ENCODE results near the gene ZNF764.
"Not testable (repeated sequence)": the region's sequence is repeated elsewhere in the genome, so short reads cannot be mapped to it uniquely, and the experiment has no call there.

ZNF764 gene

DNA sequence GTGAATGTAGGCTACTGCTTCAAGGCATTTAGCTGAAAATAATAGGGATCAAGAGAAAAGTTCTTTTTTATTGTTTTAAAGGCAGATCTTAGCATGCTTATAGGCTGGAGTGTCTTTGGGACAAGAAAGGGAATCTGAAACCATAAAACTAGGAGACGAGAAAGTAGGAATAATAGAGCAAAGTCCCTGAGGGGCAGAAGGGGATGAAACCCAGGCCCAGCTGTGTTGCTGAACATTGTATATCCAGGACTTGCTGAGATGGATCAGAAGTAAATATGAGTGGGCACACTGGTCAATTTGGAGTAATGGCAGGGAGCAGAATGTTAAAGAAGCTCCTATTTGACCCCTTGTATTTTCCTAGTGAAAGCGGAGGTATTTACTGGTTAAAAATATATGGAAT is 42.8 kb upstream of the ZNF764 start:
- no peak overlapping the region for H3K4me3 ChIP-seq (ENCODE audit: insufficient read length, low read depth)

DNA sequence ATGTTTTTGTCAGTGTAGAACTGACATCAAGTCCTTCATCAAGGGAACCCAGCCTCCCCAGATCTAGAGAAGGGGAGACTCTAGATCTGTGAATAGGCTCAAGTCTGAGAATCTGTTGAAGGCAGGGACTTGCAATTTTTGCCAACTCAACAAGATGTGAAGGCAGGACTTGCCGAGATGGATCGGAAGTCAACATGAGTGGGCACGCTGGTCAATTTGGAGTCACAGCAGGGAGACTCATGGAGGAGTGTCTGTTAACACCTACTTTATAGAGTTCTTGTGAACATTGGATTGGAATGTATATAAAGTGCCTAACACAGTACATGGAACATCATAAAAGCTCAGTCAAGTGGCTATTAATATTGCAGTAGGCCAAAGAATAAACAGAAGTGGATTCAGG is 42.0 kb upstream of the ZNF764 start:
- Histone ChIP-seq H3K36me3 (ENCODE audit: insufficient read depth, insufficient read length, low read length) (peaks cover 25% of the 10 kb centered on the region), H3K27me3 (ENCODE audit: insufficient read depth, insufficient read length) (no peaks in the 10 kb centered on the region), H3K4me3 (ENCODE audit: insufficient read length, low read depth) (no peak overlapping the region), H3K9ac (ENCODE audit: insufficient read length, low read depth) (no peak overlapping the region), H3K4me1 (ENCODE audit: insufficient read depth, insufficient read length) (no peaks in the 10 kb centered on the region), H3K9me3 (ENCODE audit: insufficient read depth, low read length) (no peaks in the 10 kb centered on the region)
- DNase-seq (ENCODE audit: low read depth, low spot score) = no peak
- TF ChIP-seq SUZ12 (IDR thresholded peaks at IDR 0.05; ENCODE audit: extremely low read depth, insufficient read depth, insufficient read length) = no peak
- no peak for TF ChIP-seq YY1 (IDR thresholded peaks at IDR 0.05; ENCODE audit: insufficient read depth, insufficient read length)
- no peak for TF ChIP-seq ZNF274 (IDR thresholded peaks at IDR 0.05; ENCODE audit: low read depth, low read length)

More for the DNA sequence above, 42.8 kb upstream of the ZNF764 start:
- Histone ChIP-seq H3K9ac (ENCODE audit: insufficient read length, low read depth) (no peak overlapping the region), H3K27me3 (ENCODE audit: insufficient read depth, insufficient read length) (no peaks in the 10 kb centered on the region), H3K9me3 (ENCODE audit: insufficient read depth, low read length) (no peaks in the 10 kb centered on the region), H3K36me3 (ENCODE audit: insufficient read depth, insufficient read length, low read length) (peaks cover 30% of the 10 kb centered on the region), H3K4me1 (ENCODE audit: insufficient read depth, insufficient read length) (no peaks in the 10 kb centered on the region)
- TF ChIP-seq YY1 (IDR thresholded peaks at IDR 0.05; ENCODE audit: insufficient read depth, insufficient read length) (no peak), SUZ12 (IDR thresholded peaks at IDR 0.05; ENCODE audit: extremely low read depth, insufficient read depth, insufficient read length) (no peak), ZNF274 (IDR thresholded peaks at IDR 0.05; ENCODE audit: low read depth, low read length) (no peak)
- no peak for DNase-seq (ENCODE audit: low read depth, low spot score)

DNA sequence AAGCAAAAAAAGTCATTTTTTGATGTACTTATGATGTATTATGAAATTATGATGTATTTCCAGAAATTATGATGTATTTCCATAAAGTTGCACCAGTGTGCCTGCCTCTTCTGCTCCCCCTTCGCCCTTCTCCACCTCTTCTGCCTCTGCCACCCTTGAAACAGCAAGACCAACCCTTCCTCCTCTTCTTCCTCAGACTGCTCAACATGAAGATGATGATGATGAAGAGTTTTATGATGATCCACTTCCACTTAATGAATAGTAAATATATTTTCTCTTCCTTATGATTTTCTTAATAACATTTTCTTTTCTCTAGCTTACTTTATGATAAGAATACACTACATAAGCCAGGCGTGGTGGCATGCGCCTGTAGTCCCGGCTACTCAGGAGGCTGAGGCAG is 34.7 kb upstream of the ZNF764 start:
- no peak for DNase-seq (ENCODE audit: low read depth, low spot score)
- TF ChIP-seq SUZ12 (IDR thresholded peaks at IDR 0.05; ENCODE audit: extremely low read depth, insufficient read depth, insufficient read length) = no peak
- TF ChIP-seq YY1 (IDR thresholded peaks at IDR 0.05; ENCODE audit: insufficient read depth, insufficient read length) = no peak
- TF ChIP-seq ZNF274 (IDR thresholded peaks at IDR 0.05; ENCODE audit: low read depth, low read length) = no peak
- Histone ChIP-seq H3K9me3 (ENCODE audit: insufficient read depth, low read length) (peaks cover 6% of the 10 kb centered on the region; the same call in 1 of the 2 replicates), H3K9ac (ENCODE audit: insufficient read length, low read depth) (no peak overlapping the region), H3K4me1 (ENCODE audit: insufficient read depth, insufficient read length) (no peaks in the 10 kb centered on the region), H3K4me3 (ENCODE audit: insufficient read length, low read depth) (no peak overlapping the region), H3K27me3 (ENCODE audit: insufficient read depth, insufficient read length) (no peaks in the 10 kb centered on the region), H3K36me3 (ENCODE audit: insufficient read depth, insufficient read length, low read length) (peaks cover 28% of the 10 kb centered on the region)

DNA sequence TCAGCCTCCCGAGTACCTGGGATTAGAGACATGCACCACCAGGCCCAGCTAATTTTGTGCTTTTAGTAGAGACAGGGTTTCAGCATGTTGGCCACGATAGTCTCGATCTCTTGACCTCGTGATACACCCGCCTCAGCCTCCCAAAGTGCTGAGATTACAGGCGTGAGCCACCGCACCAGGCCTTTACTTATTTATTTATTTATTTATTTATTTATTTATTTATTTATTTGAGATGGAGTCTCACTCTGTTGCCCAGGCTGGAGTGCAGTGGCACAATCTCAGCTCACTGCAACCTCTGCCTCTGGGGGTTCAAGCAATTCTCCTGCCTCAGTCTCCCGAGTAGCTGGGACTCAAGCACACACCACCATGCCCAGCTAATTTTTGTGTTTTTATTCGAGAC is 32.7 kb upstream of the ZNF764 start:
- not testable (repeated sequence) for H3K27me3 ChIP-seq (ENCODE audit: insufficient read depth, insufficient read length); H3K9me3 ChIP-seq (ENCODE audit: insufficient read depth, low read length); H3K9ac ChIP-seq (ENCODE audit: insufficient read length, low read depth); H3K4me1 ChIP-seq (ENCODE audit: insufficient read depth, insufficient read length); DNase-seq (ENCODE audit: low read depth, low spot score); H3K4me3 ChIP-seq (ENCODE audit: insufficient read length, low read depth)
- H3K36me3 ChIP-seq (ENCODE audit: insufficient read depth, insufficient read length, low read length) = peaks cover 40% of the 10 kb centered on the region

DNA sequence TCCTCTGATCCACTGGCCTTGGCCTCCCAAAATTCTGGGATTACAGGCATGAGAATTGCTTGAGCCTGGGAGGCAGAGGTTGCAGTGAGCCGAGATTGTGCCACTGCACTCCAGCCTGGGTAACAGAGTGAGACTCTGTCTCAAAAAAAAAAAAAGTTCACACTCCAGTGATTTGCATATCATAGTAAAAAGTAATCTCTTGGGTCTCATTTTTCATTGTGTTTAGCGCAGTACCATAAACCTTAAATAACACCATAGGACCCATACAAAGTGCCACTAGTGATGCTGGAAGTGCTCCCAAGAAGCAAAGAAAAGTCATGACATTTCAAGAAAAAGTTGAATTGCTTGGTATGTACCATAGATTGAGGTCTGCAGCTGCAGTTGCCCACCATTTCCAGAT is 31.4 kb upstream of the ZNF764 start:
- peaks cover 38% of the 10 kb centered on the region for H3K36me3 ChIP-seq (ENCODE audit: insufficient read depth, insufficient read length, low read length)
- H3K9ac ChIP-seq (ENCODE audit: insufficient read length, low read depth); DNase-seq (ENCODE audit: low read depth, low spot score); H3K9me3 ChIP-seq (ENCODE audit: insufficient read depth, low read length); H3K4me1 ChIP-seq (ENCODE audit: insufficient read depth, insufficient read length); H3K4me3 ChIP-seq (ENCODE audit: insufficient read length, low read depth); H3K27me3 ChIP-seq (ENCODE audit: insufficient read depth, insufficient read length): not testable (repeated sequence)

DNA sequence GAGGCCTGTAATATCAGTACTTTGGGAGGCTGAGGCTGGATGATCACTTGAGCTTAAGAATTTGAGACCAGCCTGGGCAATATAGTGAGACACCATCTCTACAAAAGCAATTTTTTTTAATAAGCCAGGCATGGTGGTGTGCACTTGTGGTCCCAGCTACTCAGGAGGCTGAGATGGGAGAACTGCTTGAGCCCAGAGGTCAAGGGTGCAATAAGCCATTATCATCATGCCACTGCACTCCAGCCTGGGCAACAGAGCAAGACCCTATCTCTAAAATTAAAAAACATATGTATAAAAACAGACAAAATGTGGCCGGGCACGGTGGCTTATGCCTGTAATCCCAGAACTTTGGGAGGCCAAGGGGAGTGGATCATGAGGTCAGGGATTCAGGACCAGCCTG is 30.5 kb upstream of the ZNF764 start:
- Histone ChIP-seq H3K36me3 (ENCODE audit: insufficient read depth, insufficient read length, low read length) (peaks cover 39% of the 10 kb centered on the region), H3K4me3 (ENCODE audit: insufficient read length, low read depth) (no peak overlapping the region)

DNA sequence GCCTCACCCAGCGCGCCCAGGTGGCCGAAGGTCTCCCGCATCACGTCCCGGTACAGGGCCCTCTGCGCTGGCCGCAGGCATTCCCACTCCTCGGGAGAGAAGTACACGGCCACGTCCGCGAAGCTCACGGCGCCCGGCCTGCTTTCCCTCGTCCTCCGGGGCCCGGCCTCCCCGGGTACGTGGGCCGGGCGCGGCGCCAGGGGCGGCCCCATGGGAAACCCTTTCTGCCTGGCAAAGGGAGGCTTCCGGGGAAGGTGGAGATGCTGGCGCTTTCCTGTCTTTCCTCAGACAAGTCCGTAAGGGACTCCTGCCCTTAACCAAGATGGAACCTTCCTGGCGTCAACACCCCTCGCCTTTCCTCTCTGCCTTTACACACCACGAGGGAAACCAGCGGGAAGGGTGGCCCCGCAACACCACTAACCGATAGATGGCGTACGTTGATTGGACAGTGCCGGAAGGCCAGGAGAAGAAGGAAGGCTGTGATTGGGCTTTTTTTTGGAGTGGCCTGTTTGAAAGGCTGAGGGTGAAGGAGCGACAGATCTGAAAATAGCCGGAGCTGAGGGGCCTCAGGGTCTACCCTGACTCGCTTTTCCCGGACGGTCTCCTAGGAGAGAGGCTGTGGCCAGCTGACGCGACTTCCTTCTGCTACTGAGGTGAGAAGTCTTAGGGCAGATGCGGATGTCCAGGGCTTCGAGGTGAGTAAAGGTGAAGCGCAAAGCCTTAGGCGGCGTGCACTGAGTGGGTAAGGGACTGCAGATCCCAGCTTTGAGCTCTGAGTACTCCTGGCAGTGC is 27.4 kb upstream of the ZNF764 start, which contains the start of gene ZNF785:
TSS of gene ZNF785 (minus strand) at position 298 of the 792 bp plus-strand sequence. CDS start at position 212, 86 bp downstream.
- H3K9ac ChIP-seq (ENCODE audit: insufficient read length, low read depth) = peak within 1 kb of the TSS; percentile 96
- H3K4me1 ChIP-seq (ENCODE audit: insufficient read depth, insufficient read length) = peaks cover 6% of the 10 kb centered on the region
- H3K36me3 ChIP-seq (ENCODE audit: insufficient read depth, insufficient read length, low read length) = peaks cover 54% of the 10 kb centered on the region
- DNase-seq (ENCODE audit: low read depth, low spot score) = peak; percentile 98
- H3K9me3 ChIP-seq (ENCODE audit: insufficient read depth, low read length) = no peaks in the 10 kb centered on the region
- peak within 1 kb of the TSS; percentile 78 for H3K4me3 ChIP-seq (ENCODE audit: insufficient read length, low read depth)
- H3K27me3 ChIP-seq (ENCODE audit: insufficient read depth, insufficient read length) = no peaks in the 10 kb centered on the region
- TF ChIP-seq SUZ12 (IDR thresholded peaks at IDR 0.05; ENCODE audit: extremely low read depth, insufficient read depth, insufficient read length) (no peak), YY1 (IDR thresholded peaks at IDR 0.05; ENCODE audit: insufficient read depth, insufficient read length) (peak; percentile 98)

More for the DNA sequence above, 30.5 kb upstream of the ZNF764 start:
- Histone ChIP-seq H3K27me3 (ENCODE audit: insufficient read depth, insufficient read length) (no peaks in the 10 kb centered on the region), H3K9me3 (ENCODE audit: insufficient read depth, low read length) (no peaks in the 10 kb centered on the region), H3K9ac (ENCODE audit: insufficient read length, low read depth) (no peak overlapping the region), H3K4me1 (ENCODE audit: insufficient read depth, insufficient read length) (no peaks in the 10 kb centered on the region)
- no peak for DNase-seq (ENCODE audit: low read depth, low spot score)
- TF ChIP-seq ZNF274 (IDR thresholded peaks at IDR 0.05; ENCODE audit: low read depth, low read length) = no peak
- no peak for TF ChIP-seq YY1 (IDR thresholded peaks at IDR 0.05; ENCODE audit: insufficient read depth, insufficient read length)
- no peak for TF ChIP-seq SUZ12 (IDR thresholded peaks at IDR 0.05; ENCODE audit: extremely low read depth, insufficient read depth, insufficient read length)
